ENCODE measurements around the gene INHBC. TPM values are rescaled to one million over a fixed set of nuclear protein-coding genes. Genes with fewer than 3 reads are reported as not detected.
"Not testable (repeated sequence)": the region's sequence is repeated elsewhere in the genome, so short reads cannot be mapped to it uniquely, and the experiment has no call there.

The INHBC gene, protein sequence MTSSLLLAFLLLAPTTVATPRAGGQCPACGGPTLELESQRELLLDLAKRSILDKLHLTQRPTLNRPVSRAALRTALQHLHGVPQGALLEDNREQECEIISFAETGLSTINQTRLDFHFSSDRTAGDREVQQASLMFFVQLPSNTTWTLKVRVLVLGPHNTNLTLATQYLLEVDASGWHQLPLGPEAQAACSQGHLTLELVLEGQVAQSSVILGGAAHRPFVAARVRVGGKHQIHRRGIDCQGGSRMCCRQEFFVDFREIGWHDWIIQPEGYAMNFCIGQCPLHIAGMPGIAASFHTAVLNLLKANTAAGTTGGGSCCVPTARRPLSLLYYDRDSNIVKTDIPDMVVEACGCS
- total RNA-seq, result not detected in 2 replicates

DNA sequence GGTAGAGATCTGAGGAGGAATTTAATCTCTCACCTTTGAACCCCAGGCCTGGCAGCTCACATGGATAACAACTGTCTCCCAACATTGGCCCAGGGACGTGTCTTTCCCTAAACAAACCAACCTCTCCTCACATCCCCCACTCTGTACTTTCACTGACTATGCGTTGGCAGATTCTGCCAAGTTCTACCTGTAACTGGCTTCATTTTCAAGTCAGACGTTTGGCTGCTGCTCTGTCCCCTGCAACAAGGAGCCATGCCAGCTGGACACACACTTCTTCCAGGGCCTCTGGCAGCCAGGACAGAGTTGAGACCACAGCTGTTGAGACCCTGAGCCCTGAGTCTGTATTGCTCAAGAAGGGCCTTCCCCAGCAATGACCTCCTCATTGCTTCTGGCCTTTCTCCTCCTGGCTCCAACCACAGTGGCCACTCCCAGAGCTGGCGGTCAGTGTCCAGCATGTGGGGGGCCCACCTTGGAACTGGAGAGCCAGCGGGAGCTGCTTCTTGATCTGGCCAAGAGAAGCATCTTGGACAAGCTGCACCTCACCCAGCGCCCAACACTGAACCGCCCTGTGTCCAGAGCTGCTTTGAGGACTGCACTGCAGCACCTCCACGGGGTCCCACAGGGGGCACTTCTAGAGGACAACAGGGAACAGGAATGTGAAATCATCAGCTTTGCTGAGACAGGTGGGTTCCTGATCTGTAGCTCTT is at the start of gene INHBC:
Gene INHBC (plus strand): TSS at position 268 of the 707 bp plus-strand sequence. CDS start 103 bp downstream, at position 371.
- DNase-seq (ENCODE audit: low read depth in 2 of 2), result no peak

GRCh38 chr12:57385586-57385985 is 49.0 kb upstream of the INHBC start:
- no peak for DNase-seq (ENCODE audit: low read depth in 2 of 2)

GRCh38 chr12:57386187-57386720 is 48.3 kb upstream of the INHBC start:
- no peak for DNase-seq (ENCODE audit: low read depth in 2 of 2)

- no peak for DNase-seq (ENCODE audit: low read depth in 2 of 2)
Measured at GRCh38 chr12:57388425-57388824, 46.2 kb upstream of the INHBC start.

GRCh38 chr12:57389033-57389432 is 45.6 kb upstream of the INHBC start:
- peak in 1 of 2 donors; percentile 68 for DNase-seq (ENCODE audit: low read depth in 2 of 2)

DNA sequence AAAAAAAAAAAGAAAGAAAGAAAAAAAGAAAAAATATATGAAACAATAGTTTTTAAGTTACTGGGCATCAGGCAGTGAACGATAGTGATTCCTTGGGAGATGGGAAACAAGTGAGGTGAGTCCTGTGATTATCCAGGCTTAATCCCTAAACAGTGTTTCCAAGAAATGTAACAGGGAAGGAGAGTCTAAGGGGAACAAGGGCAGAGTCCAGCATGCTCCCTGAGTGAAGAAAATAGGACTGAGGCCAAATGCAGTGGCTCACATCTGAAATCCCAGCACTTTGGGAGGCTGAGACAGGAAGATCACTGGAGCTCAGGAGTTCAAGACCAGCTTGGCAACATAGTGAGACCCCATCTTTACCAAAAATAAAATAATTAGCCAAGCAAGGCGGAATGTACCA is 44.4 kb upstream of the INHBC start:
- DNase-seq (ENCODE audit: low read depth in 2 of 2), result no peak

DNA sequence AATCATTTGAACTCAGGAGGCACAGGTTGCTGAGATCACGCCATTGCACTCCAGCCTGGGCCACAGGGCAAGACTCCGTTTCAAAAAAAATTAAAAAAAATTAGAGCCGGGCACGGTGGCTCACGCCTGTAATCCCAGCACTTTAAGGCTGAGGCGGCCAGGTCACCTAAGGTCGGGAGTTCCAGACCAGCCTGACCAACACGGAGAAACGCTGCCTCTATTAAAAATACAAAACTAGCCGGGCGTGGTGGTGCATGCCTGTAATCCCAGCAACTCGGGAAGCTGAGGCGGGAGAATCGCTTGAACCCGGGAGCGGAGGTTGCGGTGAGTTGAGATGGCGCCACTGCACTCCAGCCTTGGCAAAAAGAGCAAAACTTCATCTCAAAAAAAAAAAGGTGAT is 39.5 kb upstream of the INHBC start:
- no peak for DNase-seq (ENCODE audit: low read depth in 2 of 2)

DNA sequence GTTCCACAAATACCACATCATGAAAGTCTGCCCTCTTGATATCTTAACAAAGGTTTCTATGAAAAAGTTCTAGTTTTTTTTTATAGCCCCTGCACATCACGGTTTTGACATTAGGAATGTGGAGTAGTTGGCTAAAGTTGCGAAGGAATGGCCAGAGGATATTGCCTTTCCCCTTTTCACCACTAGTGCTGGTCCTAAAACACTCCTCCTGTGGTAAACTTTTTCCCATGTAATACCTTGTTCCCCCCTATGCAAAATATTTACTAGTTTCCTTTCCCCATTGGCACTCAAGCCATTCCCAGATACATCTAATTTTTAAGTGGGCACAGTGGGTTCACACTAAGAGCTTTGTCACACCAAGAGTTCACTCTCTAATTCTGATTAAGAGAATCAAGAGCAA is 37.1 kb upstream of the INHBC start:
- no peak for DNase-seq (ENCODE audit: low read depth in 2 of 2)

- DNase-seq (ENCODE audit: low read depth in 2 of 2), result peak in 1 of 2 donors; percentile 19
Measured at GRCh38 chr12:57399718-57400463, 34.7 kb upstream of the INHBC start.

DNA sequence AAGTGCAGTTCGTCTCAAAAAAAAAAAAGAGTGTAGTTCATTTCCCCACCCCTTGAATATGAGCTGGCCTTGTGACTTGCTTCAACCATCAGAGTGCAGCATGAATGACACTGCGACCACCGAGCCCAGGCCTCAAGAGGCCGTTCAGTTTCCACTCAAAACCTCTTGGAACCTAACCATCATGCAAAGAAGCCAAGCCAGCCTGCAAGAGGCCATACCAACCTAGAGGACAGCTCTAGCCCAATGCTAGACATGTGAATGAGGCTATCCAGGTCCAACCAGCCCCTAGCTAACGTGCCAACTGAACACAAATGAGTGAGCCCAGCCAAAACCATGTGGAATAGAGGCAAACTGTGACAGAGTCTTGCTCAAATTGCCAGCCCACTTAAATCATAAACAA is 33.4 kb upstream of the INHBC start:
- DNase-seq (ENCODE audit: low read depth in 2 of 2), result no peak

DNA sequence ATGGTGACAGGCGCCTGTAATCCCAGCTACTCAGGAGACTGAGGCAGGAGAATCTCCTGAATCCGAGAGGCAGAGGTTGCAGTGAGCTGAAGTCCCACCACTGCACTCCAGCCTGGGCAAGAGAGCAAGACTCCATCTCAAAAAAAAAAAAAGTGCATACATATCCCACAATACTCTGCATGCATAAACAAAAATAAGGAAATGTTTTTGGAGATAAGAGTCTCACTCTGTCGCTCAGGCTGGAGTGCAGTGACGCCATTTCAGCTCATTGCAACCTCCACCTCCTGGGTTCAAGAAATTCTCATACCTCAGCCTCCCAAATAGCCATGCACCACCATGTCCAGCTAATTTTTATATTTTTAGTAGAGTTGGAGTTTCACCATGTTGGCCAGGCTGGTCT is 32.4 kb upstream of the INHBC start:
- DNase-seq (ENCODE audit: low read depth in 2 of 2), result not testable (repeated sequence)

GRCh38 chr12:57404966-57405640 is 29.5 kb upstream of the INHBC start:
- no peak for DNase-seq (ENCODE audit: low read depth in 2 of 2)

DNA sequence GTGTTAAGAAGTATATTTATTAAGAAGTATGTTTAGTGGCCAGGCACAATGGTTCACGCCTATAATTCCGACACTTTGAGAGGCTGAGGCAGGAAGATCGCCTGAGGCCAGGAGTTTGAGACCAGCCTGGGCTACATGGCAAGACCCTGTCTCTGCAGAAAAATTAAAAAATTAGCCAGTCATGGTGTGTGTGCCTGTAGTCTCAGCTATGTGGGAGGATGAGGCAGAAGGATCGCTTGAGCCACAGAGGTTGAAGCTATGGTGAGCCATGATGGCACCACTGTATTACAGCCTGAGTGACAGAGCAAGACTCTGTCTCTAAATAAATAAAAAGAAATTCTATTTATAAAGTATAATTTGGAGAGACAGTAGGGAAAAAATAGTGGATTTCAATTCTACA is 24.1 kb upstream of the INHBC start:
- no peak for DNase-seq (ENCODE audit: low read depth in 2 of 2)

DNA sequence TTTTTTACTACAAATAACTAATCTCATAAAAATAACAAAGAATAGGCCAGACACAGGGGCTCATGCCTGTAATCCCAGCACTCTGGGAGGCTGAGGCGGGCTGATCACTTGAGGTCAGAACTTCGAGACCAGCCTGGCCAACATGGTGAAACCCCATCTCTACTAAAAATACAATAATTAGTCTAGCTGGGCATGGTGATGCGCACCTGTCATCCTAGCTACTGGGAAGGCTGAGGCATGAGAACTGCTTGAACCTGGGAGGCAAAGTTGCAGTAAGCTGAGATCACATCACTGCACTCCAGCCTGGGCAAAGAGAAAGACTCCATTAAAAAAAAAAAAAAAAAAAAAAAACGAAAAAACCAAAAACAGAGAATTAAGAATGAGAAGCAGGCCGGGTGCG is 20.4 kb upstream of the INHBC start:
- not testable (repeated sequence) for DNase-seq (ENCODE audit: low read depth in 2 of 2)

DNA sequence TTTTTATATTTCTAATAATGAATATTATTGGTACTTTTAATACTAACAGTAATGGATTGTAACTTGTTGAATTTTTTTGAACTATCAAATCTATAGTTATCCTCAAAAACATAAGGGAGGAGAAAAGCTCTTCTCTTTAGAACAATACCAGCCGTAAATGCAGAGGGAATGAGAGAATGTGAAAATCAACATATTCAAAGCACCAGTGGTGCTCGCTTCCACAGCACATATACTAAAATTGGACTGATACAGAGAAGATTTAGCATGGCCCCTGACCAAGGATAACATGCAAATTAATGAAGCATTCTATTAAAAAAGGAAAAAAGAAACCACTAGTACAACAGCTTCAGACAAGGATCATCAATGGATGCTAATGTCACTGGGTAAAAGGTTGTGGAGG is 19.5 kb upstream of the INHBC start:
- no peak for DNase-seq (ENCODE audit: low read depth in 2 of 2)

GRCh38 chr12:57416039-57416996 is 18.3 kb upstream of the INHBC start:
- no peak for DNase-seq (ENCODE audit: low read depth in 2 of 2)

GRCh38 chr12:57418255-57418654 is 16.3 kb upstream of the INHBC start:
- no peak for DNase-seq (ENCODE audit: low read depth in 2 of 2)

DNA sequence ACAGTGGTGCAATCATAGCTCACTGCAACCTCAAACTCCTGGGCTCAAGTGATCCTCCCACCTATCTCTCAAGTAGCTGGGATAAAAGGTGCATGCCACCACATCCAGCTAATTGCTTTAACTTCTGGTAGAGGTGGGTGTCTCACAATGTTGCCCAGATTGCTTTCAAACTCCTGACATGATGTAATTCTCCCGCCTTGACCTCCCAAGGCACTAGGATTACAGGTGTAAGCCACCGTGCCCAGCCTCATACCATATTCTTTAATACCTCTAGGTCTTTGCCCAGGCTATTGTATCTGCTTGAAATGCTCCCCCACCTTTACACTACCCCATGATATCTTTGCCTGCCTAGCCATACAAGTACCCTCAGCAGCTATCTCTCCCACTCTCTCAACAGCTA is 15.1 kb upstream of the INHBC start:
- DNase-seq (ENCODE audit: low read depth in 2 of 2), result no peak

DNA sequence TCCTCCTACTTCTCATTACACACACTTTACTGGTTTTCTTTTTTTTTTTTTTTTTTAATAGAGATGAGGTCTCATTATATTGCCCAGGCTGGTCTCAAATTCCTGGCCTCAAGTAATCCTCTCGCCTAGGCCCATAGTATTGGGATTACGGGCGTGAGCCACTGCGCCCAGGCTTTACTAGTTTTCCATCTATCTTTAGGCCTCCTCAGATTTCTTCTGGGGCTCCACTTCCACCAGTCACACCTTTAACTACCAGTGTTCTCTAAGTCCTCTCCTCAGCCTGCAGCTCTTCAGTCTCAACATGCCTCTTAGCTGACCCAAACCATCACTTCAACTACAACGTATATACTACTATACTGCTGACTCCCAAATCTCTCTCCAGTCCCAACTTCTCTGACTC is 14.1 kb upstream of the INHBC start:
- no peak for DNase-seq (ENCODE audit: low read depth in 2 of 2)

GRCh38 chr12:57426948-57427347 is 7.6 kb upstream of the INHBC start:
- not testable (repeated sequence) for DNase-seq (ENCODE audit: low read depth in 2 of 2)

Measured in dermis microvascular lymphatic vessel endothelial cell (primary cell).